ENCODE data around the gene TNNT1.
A peak's percentile ranks its signal among the peaks of the same experiment; 100 is the strongest.

TNNT1 gene

GRCh38 chr19:55106591-55106990 is 42.4 kb downstream of the TNNT1 start:
- no peak for DNase-seq

GRCh38 chr19:55105237-55105636 is 43.8 kb downstream of the TNNT1 start:
- DNase-seq: no peak

- no peak for DNase-seq
Observed at GRCh38 chr19:55103190-55103589, 45.8 kb downstream of the TNNT1 start.

GRCh38 chr19:55101261-55101660 is 47.7 kb downstream of the TNNT1 start:
- no peak for DNase-seq

- DNase-seq: no peak
Observed at GRCh38 chr19:55099557-55100506, 49.2 kb downstream of the TNNT1 start.

- no peak for DNase-seq
Observed at GRCh38 chr19:55098716-55099556, 50.1 kb downstream of the TNNT1 start.

GRCh38 chr19:55097864-55098715 is 50.9 kb downstream of the TNNT1 start:
- no peak for DNase-seq

- DNase-seq: no peak
Observed at GRCh38 chr19:55096061-55096701, 52.8 kb downstream of the TNNT1 start.

GRCh38 chr19:55095260-55096060 is 53.5 kb downstream of the TNNT1 start:
- no peak for DNase-seq

- DNase-seq: no peak
Observed at GRCh38 chr19:55094456-55095259, 54.3 kb downstream of the TNNT1 start.

- DNase-seq: no peak
Observed at GRCh38 chr19:55092423-55093318, 56.3 kb downstream of the TNNT1 start.

- no peak for DNase-seq
Observed at GRCh38 chr19:55091955-55092354, 57.1 kb downstream of the TNNT1 start.

- no peak for DNase-seq
Observed at GRCh38 chr19:55091126-55091910, 57.7 kb downstream of the TNNT1 start.

GRCh38 chr19:55090564-55090963 is 58.4 kb downstream of the TNNT1 start:
- DNase-seq: no peak

GRCh38 chr19:55089342-55089944 is 59.6 kb downstream of the TNNT1 start:
- DNase-seq: no peak

GRCh38 chr19:55088543-55089341 is 60.3 kb downstream of the TNNT1 start:
- DNase-seq: peak; percentile 83

GRCh38 chr19:55088021-55088451 is 61.0 kb downstream of the TNNT1 start:
- DNase-seq: no peak

Data from T-helper 9 cell (primary cell).